ENCODE measurements around the gene HDAC11.

HDAC11 gene

DNA sequence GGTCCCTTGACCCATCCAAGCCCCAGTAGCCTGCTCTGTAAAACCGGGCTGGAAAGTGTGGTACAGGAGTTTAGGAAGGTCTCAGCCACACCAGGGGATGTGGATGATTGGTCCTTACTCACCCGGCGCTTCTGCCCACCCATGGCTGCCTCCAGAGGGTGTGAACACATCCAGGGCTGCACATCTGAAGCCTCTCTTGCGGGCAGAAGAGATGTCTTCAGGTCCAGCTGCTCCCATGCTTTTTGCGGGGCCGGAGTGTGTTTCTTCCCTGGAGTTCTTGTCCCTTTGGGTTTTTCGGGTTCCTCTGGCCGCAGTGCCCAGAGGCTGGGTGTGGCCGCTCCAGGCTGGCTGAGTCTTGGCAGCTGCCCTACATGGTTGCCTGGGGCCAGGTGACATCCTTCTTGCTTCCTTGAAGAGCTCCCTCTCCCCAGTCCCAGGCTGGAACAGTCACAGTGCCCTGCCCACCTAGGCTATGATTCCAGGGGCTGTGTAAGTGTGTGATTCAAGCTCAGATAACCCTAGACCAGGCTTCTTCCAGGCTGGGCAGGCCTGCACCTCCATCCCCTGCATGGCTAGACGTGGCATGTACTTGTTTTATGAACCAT, 33.9 kb downstream of the HDAC11 start:
- no peak overlapping the region for H3K27ac ChIP-seq
- TF ChIP-seq, protein P1, sequence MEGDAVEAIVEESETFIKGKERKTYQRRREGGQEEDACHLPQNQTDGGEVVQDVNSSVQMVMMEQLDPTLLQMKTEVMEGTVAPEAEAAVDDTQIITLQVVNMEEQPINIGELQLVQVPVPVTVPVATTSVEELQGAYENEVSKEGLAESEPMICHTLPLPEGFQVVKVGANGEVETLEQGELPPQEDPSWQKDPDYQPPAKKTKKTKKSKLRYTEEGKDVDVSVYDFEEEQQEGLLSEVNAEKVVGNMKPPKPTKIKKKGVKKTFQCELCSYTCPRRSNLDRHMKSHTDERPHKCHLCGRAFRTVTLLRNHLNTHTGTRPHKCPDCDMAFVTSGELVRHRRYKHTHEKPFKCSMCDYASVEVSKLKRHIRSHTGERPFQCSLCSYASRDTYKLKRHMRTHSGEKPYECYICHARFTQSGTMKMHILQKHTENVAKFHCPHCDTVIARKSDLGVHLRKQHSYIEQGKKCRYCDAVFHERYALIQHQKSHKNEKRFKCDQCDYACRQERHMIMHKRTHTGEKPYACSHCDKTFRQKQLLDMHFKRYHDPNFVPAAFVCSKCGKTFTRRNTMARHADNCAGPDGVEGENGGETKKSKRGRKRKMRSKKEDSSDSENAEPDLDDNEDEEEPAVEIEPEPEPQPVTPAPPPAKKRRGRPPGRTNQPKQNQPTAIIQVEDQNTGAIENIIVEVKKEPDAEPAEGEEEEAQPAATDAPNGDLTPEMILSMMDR (conservative IDR thresholded peaks at IDR 0.05), result no peak

DNA sequence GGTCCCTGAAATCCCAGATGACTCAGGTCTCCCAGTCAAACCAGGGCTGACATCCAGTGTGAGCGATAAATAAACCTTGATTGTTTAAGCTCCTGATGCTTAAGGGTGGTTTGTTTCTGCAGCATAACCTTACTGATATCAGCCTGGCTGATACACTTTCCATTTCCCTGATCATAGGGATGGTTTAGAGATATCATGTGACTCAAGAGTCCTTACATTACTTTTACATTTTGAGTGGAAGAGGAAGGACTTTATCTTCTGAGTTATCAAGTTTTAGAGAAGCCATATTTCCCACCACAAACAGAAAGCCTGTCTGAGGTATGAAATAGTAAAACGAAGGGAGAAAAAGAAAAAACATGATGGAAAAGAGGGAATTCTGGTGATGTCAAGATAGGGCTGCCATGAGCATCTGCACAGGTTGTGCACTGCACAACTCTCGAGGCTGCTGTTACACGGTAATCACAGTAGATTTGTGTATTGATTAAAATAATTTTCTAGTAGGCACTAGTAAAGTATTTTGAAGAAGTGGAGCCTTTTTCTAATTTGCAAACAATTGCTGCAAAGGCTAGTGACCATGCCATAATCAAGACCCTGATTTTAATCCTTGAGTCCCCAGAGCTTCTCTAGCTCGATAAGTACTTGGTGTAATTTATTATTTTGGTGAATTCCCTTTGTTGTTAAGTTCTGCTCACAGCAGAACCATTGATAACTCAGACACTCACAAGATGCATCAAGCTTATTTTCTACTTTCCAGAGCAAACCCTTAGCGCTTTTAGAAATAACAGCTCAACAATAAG, 34.7 kb downstream of the HDAC11 start:
- H3K27ac ChIP-seq, result no peak overlapping the region

DNA sequence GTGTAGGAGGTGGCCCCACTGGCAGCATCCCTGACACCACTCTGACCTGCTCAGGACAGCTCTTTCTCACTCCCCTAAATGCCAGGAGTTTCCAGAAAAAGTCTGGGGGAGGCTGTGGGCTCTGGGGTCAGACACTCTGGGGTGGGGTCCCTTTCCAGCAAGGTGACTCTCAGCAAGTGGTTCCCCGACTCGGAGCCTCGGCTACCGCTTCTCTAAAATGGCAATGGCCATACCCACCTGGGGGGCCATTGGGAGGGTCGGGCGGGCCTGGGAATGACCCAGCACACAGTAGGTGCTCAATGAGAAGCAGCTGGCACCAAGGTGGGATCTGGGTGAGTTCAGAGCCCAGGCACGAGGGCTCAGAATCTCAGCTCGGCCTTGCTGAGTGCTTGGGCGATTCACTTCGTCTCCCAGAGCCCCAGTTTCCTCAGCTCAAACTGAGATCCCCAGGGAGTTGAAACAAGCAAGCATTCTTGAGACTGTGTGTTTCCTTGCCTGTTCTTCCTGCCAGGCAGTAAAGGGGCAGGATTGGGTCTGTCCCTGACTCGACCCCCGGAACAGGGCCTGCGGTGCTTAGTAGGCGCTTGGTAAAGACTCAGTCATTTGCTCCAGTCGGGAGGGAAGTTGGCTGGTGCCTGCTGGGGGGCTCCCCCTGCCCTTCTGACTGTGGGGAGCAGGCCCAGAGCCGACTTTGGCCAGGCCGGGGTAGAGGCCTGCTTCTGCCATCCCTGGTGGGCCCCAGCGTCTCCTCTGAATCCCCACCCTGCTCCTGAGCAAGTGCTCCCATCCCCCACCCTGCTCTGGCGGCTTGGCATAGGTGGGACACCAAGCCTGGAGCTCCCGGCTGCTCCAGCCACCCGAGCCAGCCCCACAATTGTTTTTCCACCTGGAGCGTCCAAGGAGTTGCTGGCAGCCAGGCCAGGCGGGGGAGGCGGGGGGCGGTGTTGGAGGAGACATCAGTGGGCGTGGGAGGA, 36.0 kb downstream of the HDAC11 start:
- TF ChIP-seq, protein P1 (conservative IDR thresholded peaks at IDR 0.05), result no peak
- H3K27ac ChIP-seq, result no peak overlapping the region

More for the DNA sequence above, 34.7 kb downstream of the HDAC11 start:
- TF ChIP-seq, protein P1 (conservative IDR thresholded peaks at IDR 0.05), result no peak

DNA sequence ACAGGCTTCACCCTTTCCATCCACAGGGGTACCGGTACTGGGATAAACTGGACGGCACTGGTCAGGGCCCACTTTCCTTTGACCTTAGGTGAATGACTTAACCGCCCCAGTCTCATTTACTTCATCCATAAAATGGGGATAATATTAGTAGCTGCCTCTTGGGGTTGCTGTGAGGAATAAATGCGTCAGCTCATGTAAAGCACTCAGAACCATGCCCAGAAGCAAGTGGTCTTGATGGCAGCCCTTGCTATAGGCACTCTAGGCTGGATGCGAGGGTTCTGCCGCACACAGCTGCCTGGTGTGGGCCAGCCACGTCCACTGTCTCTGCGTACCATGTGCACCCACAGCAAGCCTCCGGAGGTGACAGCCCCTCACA, 36.6 kb downstream of the HDAC11 start:
- TF ChIP-seq, protein P1 (conservative IDR thresholded peaks at IDR 0.05), result no peak
- no peak overlapping the region for H3K27ac ChIP-seq

DNA sequence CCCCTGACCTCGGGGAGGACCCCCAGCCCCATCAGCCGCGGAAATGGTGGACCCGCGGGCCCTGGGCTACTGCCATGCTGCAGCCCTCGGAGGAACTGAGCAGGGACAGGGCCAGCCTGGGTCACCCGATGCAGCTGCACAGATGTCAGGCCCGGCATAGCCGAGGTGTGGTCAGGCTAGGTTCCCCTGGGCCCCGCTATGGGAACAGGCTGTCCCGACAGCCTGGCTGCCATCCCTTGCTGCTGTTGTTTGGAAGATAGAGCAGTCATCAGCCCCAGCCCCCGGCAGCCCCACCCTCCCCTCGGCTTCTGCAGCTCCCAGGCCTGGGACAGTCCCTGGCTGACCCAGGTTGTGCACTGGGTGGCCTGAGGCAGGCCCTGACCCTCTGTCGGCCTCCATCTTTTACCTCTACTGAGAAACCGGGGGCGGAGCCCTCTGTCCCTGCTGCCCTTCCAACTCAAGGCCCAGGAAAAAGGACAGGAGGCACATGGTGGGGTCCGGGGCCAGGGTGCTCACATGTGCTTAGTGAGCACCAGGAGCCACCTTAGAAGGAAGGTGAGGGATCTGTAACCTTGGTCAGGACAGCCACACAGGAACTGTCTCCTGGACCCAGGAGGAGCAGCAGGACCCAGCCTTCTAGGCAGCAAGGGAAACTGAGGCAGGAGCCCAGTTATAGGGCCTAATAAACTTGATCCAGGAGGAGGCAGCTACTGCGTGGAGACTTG, 37.3 kb downstream of the HDAC11 start:
- TF ChIP-seq, protein P1 (conservative IDR thresholded peaks at IDR 0.05), result no peak
- no peak overlapping the region for H3K27ac ChIP-seq

DNA sequence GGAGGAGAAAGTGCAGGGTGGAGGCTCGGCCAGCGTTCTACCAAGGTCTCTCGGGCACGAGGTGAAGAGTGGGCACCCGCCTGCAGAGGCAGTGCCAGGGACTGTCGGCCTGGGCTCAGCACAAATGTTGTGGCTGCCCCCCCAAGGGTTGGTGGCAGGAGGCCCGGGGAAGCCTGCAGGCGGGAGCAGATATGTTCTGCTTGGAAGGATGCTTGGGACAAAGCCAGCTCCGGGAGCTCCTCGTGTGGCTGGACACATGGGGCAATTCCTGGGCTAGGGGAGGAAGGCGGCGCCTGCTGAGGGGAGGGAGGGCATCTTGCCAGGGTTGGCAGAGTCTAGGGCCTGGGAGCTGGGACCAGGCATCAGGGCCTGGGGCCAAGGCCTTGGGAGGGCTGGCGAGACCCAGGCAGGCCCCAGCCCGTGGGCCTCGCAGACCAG, 38.4 kb downstream of the HDAC11 start:
- H3K27ac ChIP-seq, result no peak overlapping the region
- TF ChIP-seq, protein P1 (conservative IDR thresholded peaks at IDR 0.05), result no peak

Measured in VCaP (cell line).